NCI-H187 (cell line): Measurements from ENCODE around the gene PRICKLE4.

Experiments
- DNase-seq, 2 experiments: peaks; one replicate each; lab custom pipeline; 2025; lab: John Stamatoyannopoulos, UW

The PRICKLE4 gene

GRCh38 chr6:41771058-41771983, 9.3 kb upstream of the PRICKLE4 start:
- DNase-seq = no peak

DNA sequence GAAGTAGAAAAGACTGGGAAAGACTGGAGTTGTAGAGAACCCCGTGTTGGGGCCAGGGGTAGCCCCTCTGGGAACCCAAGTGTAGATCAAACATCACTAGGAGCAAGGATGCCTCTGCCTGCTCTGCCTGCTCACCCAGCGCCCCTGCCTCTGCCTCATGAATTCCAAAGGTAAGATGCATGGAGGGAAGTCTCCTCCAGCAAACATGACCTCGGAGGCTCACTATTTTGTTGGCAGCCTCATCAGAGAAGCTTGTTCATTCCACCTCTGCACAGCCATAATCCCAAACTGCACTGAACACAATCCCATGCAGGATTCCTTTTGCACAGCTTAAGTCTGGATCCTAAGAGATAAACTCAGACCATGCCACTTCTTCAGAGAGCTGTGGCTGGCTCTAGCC, 5.7 kb upstream of the PRICKLE4 start:
- DNase-seq = no peak

DNA sequence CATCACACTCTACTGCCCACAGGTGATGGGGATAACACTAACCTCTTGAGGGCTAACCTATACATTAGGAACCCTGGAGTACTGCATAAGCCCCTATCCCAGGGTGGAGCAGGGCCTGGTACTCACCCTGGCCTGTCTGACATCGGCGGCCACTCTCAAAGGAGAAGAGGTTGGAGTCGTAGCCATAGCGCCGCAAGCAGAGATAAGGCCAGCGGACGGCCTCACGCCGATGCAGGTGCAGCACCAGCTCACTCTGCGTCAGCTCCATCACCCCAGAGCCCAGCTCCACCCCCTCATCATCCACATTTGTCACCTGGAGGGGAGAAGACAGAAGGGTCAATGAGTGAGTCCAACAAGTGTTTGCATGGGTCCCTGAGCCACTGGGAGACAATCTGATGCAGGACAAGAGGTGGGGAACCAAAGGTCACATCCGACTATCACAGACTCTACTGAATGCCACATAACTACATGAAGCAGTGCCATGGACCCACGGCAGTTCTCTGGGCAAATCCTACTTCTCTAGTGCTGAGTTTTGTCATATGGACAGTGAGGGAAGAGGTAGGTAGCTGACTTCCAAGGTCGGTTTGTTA, 5.2 kb upstream of the PRICKLE4 start:
- no peak for DNase-seq

DNA sequence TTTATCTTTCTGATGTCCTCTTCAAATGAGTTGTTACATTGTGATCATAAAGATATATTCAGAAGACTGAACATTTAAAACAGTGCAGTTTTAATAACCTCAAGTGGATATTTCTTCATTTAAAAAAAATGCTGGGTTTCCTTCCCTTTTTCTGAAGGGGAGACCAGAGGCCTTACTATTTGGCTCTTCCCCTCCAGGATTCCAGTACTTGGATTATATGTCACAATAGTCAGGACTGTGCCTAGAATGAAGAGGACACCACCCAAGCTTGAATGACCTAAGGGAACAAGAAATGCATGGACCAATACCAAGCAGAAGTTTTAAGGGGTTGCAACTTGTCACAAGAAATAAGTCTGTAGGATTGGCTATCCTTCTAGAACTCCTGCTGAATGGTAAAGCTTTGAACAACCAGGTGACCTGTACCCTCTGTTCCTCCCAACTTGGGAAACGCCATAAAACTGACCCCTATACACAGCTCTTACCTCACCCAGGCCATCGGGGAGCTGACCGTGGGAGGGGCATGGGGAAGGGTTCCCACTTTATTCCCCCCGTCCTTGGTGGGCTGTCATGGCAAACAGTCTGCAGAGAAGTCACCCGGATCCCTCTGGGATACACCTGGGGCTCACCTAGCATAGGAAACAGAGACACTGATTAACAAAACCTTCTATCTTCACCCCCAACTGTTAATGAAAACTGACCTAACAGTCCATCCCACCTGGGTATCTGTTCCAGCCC, 2.9 kb upstream of the PRICKLE4 start:
- DNase-seq = no peak

- no peak for DNase-seq
Observed at GRCh38 chr6:41778895-41779294, 1.7 kb upstream of the PRICKLE4 start.

DNA sequence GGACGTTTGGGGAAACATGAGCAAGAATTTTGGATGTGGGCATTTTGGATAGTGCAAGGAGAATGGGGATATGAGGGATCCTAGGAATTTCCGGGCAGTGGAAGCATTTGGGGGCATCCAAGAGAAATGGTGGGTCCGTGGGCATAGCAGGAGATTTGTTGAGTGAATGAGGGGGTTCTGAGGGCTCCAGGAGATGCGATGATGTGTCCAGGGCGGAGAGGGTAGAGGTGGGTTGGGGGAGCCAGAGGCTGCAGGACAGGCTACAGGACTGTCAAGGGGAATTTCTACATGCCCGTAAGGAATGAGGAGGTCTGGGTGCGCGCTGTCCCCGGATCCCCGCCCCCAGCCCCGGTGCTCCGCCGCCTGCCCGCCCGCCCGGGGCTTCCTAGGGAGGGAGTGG, 1.2 kb upstream of the PRICKLE4 start:
- DNase-seq = no peak

DNA sequence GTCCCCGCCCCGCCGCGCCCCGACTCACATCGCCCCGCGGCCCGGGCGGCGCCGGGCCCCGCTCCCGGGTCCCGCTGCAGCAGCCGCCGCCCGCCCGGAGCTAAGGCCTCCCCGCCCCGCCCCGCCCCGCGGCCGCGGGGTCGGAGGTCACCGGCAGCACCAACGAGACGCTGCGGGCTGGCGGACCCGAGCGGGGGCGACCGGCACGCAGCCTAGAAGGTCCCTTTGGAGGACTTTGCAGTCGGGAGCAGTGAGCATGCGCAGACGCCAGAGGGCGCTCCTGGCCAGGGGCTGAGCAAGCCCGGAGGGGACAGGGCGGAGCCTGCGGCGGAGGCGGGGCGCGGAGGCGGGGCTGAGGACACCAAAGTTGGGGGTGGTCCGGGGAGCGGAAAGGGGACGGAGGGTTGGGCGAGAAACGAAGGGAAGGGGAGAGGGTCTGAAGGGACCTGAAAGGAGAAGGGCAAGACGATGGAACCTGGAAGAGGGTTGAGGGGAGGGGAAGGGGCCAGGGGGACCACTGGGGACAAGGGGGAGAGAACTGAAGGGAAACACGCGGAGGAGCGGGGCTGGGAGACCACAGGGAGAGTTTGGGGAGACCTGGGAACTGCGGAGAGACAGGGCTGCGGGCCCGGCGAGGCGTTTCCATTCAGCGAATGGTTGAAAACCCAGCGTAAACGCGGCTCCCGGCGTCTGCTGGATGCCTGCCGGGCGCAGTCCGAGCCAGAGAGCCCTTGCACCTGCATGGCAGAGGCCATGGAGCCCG, 613 bp upstream of the PRICKLE4 start, which contains the start of gene FRS3:
Gene FRS3, minus strand, starts transcription at position 113 of the 763 bp plus-strand sequence. CDS start 2,913 bp downstream, outside the sequence.
- peak; percentile 81 to 90 for DNase-seq

DNA sequence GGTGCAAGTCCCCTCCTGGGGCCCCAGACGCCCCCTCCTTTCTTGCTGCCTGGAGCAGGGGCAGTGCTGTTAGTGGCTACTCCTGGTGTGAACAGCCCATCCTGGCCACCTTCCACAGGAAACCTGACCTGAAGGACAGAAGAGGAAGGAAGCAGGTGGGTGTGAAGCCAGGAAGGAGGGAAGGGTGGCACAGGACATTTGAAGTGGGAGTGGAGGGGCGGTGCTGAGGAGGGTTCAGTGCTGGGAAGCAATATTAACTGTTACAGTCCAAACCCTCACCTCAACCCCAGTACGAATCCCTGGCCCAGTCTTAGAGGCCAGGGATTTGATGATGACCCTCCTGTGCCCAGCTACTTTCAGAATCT, 766 bp downstream of the PRICKLE4 start:
- DNase-seq = no peak

GRCh38 chr6:41783106-41783780, 2.7 kb downstream of the PRICKLE4 start:
- DNase-seq = no peak

DNA sequence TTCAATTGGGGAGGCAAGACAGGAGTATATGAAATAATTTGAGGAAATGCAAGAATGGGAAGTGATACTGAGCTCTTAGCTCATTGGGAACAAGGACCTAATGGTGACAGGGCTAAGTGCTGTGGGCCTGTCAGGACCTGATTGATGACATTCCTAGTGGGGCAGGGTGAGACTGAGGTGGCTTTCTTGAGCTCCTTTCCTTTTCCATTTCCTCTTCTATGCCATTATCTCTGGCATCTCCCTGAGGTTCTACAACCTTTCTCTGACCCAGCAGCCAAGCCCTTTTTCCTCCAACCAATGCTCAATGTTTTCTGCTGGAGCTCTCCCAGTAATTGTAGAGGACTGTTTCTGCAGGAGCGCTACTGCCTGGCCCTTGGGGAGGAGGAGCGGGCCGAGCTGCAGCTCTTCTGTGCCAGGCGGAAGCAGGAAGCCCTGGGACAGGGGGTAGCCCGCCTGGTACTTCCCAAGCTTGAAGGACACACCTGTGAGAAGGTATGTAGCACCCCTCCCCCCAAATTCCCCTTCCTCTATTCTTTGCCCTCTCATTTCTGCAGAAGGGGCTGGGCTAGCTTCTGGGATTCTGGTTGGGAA, 4.1 kb downstream of the PRICKLE4 start:
- no peak for DNase-seq

GRCh38 chr6:41785254-41785653, 4.7 kb downstream of the PRICKLE4 start:
- no peak for DNase-seq

DNA sequence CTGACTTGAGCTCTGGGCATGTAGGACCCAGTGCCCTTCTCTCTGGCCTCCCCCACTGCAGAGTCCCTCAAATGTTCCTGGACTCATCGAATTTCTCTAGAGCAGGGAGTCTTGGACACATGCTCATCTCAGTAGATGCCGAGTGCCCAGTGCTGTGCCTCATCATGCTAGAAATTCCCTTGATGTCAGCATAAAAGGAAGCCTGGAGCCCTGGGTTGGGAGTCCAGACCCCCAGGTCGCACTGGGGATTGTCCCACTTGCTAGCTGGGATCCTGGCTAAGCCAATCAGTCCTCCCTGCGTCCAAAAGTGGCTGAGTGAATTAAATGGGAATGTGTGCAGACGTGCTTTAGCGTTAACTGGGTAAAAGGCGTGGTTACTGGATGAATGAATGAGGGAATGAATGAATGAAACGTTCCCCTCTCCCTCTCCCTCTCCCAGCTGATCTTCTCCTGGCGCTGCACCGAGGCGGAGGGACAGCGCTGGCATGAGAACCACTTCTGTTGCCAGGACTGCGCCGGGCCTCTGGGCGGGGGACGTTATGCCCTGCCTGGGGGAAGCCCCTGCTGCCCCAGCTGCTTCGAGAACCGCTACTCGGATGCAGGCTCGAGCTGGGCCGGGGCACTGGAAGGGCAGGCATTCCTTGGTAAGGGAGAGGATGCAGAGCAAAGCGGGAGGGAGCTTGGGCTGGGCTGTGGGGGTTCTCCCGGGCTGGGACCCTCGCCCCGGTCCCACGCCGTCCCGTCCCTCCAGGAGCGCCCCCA, 5.3 kb downstream of the PRICKLE4 start:
- no peak for DNase-seq

GRCh38 chr6:41786451-41787218, 6.1 kb downstream of the PRICKLE4 start:
- peak; percentile 33 to 62 for DNase-seq

- DNase-seq = peak; percentile 73 to 84
Observed at GRCh38 chr6:41787219-41787917, 6.8 kb downstream of the PRICKLE4 start, which contains the start of gene TOMM6. Gene TOMM6, plus strand, starts transcription at chr6:41787694. Its CDS starts 4 bp downstream, at chr6:41787698.

- no peak for DNase-seq
Observed at GRCh38 chr6:41789390-41789724, 8.8 kb downstream of the PRICKLE4 start.

DNA sequence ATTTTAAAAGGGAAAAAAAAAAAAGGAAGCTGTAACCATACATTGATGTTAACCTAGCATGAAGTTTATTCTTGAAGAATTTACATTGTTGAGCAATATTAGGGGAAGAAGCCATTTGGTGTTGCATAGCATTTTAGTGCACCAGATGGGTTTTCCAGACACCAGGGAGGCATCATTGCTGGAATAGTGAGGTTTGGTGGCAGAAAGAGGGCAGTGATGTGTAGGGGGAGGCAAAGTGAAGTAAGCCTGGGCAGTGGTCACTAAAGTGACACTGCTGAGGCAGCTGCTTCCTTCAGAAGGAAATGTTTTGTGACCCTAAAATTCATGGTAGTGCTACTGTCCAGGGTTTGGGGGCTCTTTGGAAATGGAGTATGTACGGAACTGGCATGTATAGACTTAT, 9.5 kb downstream of the PRICKLE4 start:
- no peak for DNase-seq

DNA sequence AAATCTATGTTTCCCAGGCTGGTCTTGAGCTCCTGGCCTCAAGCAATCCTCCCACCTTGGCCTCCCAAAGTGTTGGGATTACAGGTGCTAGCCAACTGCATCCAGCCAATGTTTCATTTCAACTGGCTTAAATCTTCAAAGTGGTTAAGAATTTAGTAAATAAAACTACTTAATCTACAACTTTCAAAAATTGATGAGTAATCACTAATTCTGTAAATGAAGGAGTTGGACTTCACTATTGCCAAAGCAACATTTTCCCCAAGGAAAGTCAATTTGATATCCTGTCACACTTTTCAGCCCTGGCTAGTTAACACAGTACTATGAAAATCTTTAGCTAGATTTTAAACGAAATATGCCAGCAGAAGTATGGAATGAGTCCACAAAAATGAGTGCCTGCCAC, 10.7 kb downstream of the PRICKLE4 start:
- DNase-seq = no peak

- DNase-seq = no peak
Observed at GRCh38 chr6:41791984-41792383, 11.4 kb downstream of the PRICKLE4 start.

DNA sequence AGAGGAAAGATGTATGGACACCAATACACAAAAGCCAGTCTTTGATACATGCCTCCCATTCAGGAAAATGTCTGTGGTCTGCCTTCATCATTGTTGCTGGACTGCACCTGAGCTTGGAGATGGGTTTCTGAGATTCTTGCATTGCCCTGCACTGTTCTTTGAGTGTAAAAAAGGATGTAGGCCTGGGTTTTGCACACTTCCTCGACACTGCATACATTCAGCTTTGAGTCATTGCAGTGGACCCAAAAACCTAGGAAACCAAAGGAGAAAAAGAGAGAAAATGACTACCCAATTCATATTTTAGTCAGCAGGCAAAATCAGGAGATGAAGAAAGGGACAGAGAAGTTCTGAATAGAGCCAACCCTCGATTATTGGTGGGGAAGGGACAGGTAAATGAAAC, 15.9 kb downstream of the PRICKLE4 start:
- no peak for DNase-seq
